HEK293 (cell line): Measurements from ENCODE around the gene PCA3.

Source experiments
- CTCF ChIA-PET: fragments of 350-600 bp; formaldehyde crosslinking; extraction: SDS; loops from one replicate; lab custom pipeline; 2021; ENCODE audit warnings: antibody characterized with exemption; lab: Yijun Ruan, JAX
- POLR2A ChIA-PET: fragments of 300-600 bp; formaldehyde crosslinking; extraction: SDS; loops from one replicate; lab custom pipeline; 2020; ENCODE audit warnings: antibody characterized with exemption, inconsistent platforms; lab: Yijun Ruan, JAX
- H3K27ac ChIP-seq: fragments of 200-500 bp; sonication (Bioruptor generic); 2 replicates; pipeline ENCODE4 v1.5.1; 2014; ENCODE audit warnings: low read depth, low read length, control low read depth, inconsistent platforms; ENCODE audit errors: extremely low read depth
- H3K36me3 ChIP-seq, 2 experiments: fragments of 200-500 bp in 1 of 2; sonication (Bioruptor generic) in 1 of 2; 1 replicate in 1 of 2; 2 replicates in 1 of 2; pipeline ENCODE4 v1.5.1; 2014 to 2017; ENCODE audit warnings: inconsistent platforms in 2 of 2, low read length in 2 of 2; ENCODE audit not compliant: control insufficient read depth in 2 of 2, insufficient read depth in 1 of 2
- H3K4me1 ChIP-seq: fragments of 200-500 bp; sonication (Bioruptor generic); 2 replicates; pipeline ENCODE4 v1.5.1; 2014; ENCODE audit warnings: mild to moderate bottlenecking, low read length, inconsistent platforms; ENCODE audit not compliant: control insufficient read depth, insufficient read depth
- H3K4me3 ChIP-seq: 2 replicates; pipeline ENCODE4 v1.5.1; 2011; ENCODE audit warnings: low read depth, mild to moderate bottlenecking, control low read depth, low read length, moderate library complexity
- H3K9me3 ChIP-seq: fragments of 200-500 bp; sonication (Bioruptor generic); 2 replicates; pipeline ENCODE4 v1.5.1; 2014; ENCODE audit warnings: low read depth, low read length, inconsistent platforms; ENCODE audit not compliant: control insufficient read depth, insufficient read depth
- CTCF ChIP-seq: fragments of 450-650 bp; formaldehyde crosslinking; IDR thresholded peaks from 2 replicates; pipeline ENCODE4 v1.5.1; 2016; ENCODE audit warnings: missing biosample characterization, missing genetic modification characterization
- HOXD13 ChIP-seq: sonication (generic); formaldehyde crosslinking; IDR thresholded peaks from 2 replicates; pipeline ENCODE4 v1.8.0; 2022; ENCODE audit warnings: missing genetic modification reagents, borderline replicate concordance
- RBAK ChIP-seq: fragments of 450-650 bp; formaldehyde crosslinking; IDR thresholded peaks from 2 replicates; pipeline ENCODE4 v1.5.1; 2016; ENCODE audit warnings: missing biosample characterization, missing genetic modification characterization
- REPIN1 ChIP-seq: fragments of 450-650 bp; formaldehyde crosslinking; IDR thresholded peaks from 2 replicates; pipeline ENCODE4 v1.5.1; 2017; ENCODE audit warnings: missing biosample characterization, missing genetic modification characterization, low read depth
- SP7 ChIP-seq: fragments of 450-650 bp; formaldehyde crosslinking; IDR thresholded peaks from 2 replicates; pipeline ENCODE4 v1.5.1; 2016; ENCODE audit warnings: missing biosample characterization, missing genetic modification characterization
- ZFP37 ChIP-seq: fragments of 450-650 bp; formaldehyde crosslinking; IDR thresholded peaks from 2 replicates; pipeline ENCODE4 v1.5.1; 2016; ENCODE audit warnings: missing biosample characterization, missing genetic modification characterization
- ZNF2 ChIP-seq: fragments of 450-650 bp; formaldehyde crosslinking; IDR thresholded peaks from 2 replicates; pipeline ENCODE4 v1.5.1; 2016; ENCODE audit warnings: missing biosample characterization, missing genetic modification characterization
- ZNF26 ChIP-seq: fragments of 450-650 bp; formaldehyde crosslinking; IDR thresholded peaks from 2 replicates; pipeline ENCODE4 v1.5.1; 2016; ENCODE audit warnings: missing biosample characterization, missing genetic modification characterization
- ZNF404 ChIP-seq: fragments of 450-650 bp; formaldehyde crosslinking; IDR thresholded peaks from 2 replicates; pipeline ENCODE4 v1.5.1; 2017; ENCODE audit warnings: missing biosample characterization, missing genetic modification characterization
- ZNF518A ChIP-seq: fragments of 450-650 bp; formaldehyde crosslinking; conservative IDR thresholded peaks from 2 replicates; pipeline ENCODE4 v1.5.1; 2016; ENCODE audit warnings: low read depth, missing biosample characterization, missing genetic modification characterization
- ZNF596 ChIP-seq: fragments of 450-650 bp; IDR thresholded peaks from 2 replicates; pipeline ENCODE4 v1.5.0; 2018; ENCODE audit warnings: missing biosample characterization, mild to moderate bottlenecking, missing genetic modification characterization, moderate library complexity
- ZNF629 ChIP-seq: fragments of 450-650 bp; formaldehyde crosslinking; IDR thresholded peaks from 2 replicates; pipeline ENCODE4 v1.5.1; 2017; ENCODE audit warnings: missing biosample characterization, missing genetic modification characterization
- ZNF654 ChIP-seq: fragments of 450-650 bp; formaldehyde crosslinking; IDR thresholded peaks from 2 replicates; pipeline ENCODE4 v1.5.1; 2016; ENCODE audit warnings: low read depth, missing biosample characterization, missing genetic modification characterization
- ZNF658 ChIP-seq: fragments of 450-650 bp; formaldehyde crosslinking; IDR thresholded peaks from 2 replicates; pipeline ENCODE4; 2016; ENCODE audit warnings: missing biosample characterization, missing genetic modification characterization
- ZNF660 ChIP-seq: fragments of 450-650 bp; IDR thresholded peaks from 2 replicates; pipeline ENCODE4 v1.5.1; 2018; ENCODE audit warnings: missing biosample characterization, mild to moderate bottlenecking, missing genetic modification characterization
- TF ChIP-seq, protein P1 (sequence below): fragments of 450-650 bp; formaldehyde crosslinking; IDR thresholded peaks from 2 replicates; pipeline ENCODE4 v1.5.1; 2017; ENCODE audit warnings: missing biosample characterization, mild to moderate bottlenecking, missing genetic modification characterization, moderate library complexity
- TF ChIP-seq, protein P2 (sequence below): fragments of 450-650 bp; formaldehyde crosslinking; IDR thresholded peaks from 2 replicates; pipeline ENCODE4 v1.5.1; 2016; ENCODE audit warnings: missing biosample characterization, missing genetic modification characterization
- TF ChIP-seq, protein P3 (sequence below): fragments of 450-650 bp; formaldehyde crosslinking; IDR thresholded peaks from 2 replicates; pipeline ENCODE4 v1.5.1; 2017; ENCODE audit warnings: missing biosample characterization, missing genetic modification characterization
- TF ChIP-seq, protein P4 (sequence below): fragments of 450-650 bp; formaldehyde crosslinking; IDR thresholded peaks from 2 replicates; pipeline ENCODE4 v1.5.1; 2016; ENCODE audit warnings: missing biosample characterization, missing genetic modification characterization

The PCA3 gene

DNA sequence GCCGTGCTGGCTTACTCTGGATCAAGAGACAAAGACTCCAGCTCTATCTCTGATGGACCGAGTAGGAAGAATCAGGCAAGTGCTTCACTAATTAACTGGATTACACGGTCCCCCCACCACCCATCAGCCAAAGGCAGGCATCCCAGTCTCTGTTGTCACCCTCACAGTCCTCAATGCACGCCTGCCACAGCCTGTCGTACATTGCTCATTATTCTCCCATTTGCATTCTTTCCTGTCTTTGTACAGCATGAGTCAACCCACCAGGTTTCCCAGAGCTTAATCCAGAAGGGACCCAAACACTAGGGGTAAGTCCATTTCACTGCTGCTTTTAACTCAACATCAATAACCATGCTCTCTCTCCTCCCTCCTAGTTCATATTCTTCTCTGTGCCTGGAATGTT lies 44.4 kb downstream of the PCA3 start:
- H3K27ac ChIP-seq, result no peak overlapping the region
- no peaks in the 10 kb centered on the region for H3K9me3 ChIP-seq
- CTCF ChIA-PET, result interaction anchor here (0.6 to 9.1 kb wide), 9 partner anchors 114 to 354 kb away, joined by 3 to 92 read pairs (median 6); no protein-coding TSS in a partner anchor
- POLR2A ChIA-PET, result no interaction called here
- no peaks in the 10 kb centered on the region for H3K36me3 ChIP-seq
- H3K4me3 ChIP-seq, result no peak overlapping the region
- TF ChIP-seq HOXD13 (no peak), RBAK (no peak), ZNF629 (no peak), ZNF596 (tag by site-specific recombination) (no peak), SP7 (no peak), ZNF660 (tag by site-specific recombination) (no peak)
- TF ChIP-seq, protein P1, sequence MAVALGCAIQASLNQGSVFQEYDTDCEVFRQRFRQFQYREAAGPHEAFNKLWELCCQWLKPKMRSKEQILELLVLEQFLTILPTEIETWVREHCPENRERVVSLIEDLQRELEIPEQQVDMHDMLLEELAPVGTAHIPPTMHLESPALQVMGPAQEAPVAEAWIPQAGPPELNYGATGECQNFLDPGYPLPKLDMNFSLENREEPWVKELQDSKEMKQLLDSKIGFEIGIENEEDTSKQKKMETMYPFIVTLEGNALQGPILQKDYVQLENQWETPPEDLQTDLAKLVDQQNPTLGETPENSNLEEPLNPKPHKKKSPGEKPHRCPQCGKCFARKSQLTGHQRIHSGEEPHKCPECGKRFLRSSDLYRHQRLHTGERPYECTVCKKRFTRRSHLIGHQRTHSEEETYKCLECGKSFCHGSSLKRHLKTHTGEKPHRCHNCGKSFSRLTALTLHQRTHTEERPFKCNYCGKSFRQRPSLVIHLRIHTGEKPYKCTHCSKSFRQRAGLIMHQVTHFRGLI (tag by site-specific recombination), result no peak
- TF ChIP-seq, protein P2, sequence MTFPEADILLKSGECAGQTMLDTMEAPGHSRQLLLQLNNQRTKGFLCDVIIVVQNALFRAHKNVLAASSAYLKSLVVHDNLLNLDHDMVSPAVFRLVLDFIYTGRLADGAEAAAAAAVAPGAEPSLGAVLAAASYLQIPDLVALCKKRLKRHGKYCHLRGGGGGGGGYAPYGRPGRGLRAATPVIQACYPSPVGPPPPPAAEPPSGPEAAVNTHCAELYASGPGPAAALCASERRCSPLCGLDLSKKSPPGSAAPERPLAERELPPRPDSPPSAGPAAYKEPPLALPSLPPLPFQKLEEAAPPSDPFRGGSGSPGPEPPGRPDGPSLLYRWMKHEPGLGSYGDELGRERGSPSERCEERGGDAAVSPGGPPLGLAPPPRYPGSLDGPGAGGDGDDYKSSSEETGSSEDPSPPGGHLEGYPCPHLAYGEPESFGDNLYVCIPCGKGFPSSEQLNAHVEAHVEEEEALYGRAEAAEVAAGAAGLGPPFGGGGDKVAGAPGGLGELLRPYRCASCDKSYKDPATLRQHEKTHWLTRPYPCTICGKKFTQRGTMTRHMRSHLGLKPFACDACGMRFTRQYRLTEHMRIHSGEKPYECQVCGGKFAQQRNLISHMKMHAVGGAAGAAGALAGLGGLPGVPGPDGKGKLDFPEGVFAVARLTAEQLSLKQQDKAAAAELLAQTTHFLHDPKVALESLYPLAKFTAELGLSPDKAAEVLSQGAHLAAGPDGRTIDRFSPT, result no peak
- TF ChIP-seq, protein P3, sequence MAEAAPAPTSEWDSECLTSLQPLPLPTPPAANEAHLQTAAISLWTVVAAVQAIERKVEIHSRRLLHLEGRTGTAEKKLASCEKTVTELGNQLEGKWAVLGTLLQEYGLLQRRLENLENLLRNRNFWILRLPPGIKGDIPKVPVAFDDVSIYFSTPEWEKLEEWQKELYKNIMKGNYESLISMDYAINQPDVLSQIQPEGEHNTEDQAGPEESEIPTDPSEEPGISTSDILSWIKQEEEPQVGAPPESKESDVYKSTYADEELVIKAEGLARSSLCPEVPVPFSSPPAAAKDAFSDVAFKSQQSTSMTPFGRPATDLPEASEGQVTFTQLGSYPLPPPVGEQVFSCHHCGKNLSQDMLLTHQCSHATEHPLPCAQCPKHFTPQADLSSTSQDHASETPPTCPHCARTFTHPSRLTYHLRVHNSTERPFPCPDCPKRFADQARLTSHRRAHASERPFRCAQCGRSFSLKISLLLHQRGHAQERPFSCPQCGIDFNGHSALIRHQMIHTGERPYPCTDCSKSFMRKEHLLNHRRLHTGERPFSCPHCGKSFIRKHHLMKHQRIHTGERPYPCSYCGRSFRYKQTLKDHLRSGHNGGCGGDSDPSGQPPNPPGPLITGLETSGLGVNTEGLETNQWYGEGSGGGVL (tag by site-specific recombination), result no peak
- H3K4me1 ChIP-seq, result no peaks in the 10 kb centered on the region

GRCh38 chr9:76810377-76810957 lies 46.2 kb downstream of the PCA3 start:
- H3K27ac ChIP-seq, result no peak overlapping the region
- no peak overlapping the region for H3K4me3 ChIP-seq
- POLR2A ChIA-PET, result no interaction called here
- CTCF ChIA-PET, result interaction anchor here (0.5 to 9.1 kb wide), 32 partner anchors 9 to 361 kb away, joined by 3 to 92 read pairs (median 4); no protein-coding TSS in a partner anchor
- H3K36me3 ChIP-seq, result no peaks in the 10 kb centered on the region
- no peaks in the 10 kb centered on the region for H3K9me3 ChIP-seq
- no peaks in the 10 kb centered on the region for H3K4me1 ChIP-seq
- TF ChIP-seq ZFP37 (tag by site-specific recombination) (no peak), ZNF660 (tag by site-specific recombination) (0 out of 2 replicates have a peak, but pooled peaks have one; percentile 23), ZNF2 (0 out of 2 replicates have a peak, but pooled peaks have one; percentile 51), ZNF654 (tag by site-specific recombination) (peak; percentile 92), ZNF404 (tag by site-specific recombination) (no peak), REPIN1 (tag by site-specific recombination) (no peak), CTCF (tag by site-specific recombination) (peak; percentile 33; the same call in 1 of the 2 replicates), ZNF26 (tag by site-specific recombination) (no peak), ZNF518A (no peak), ZNF658 (no peak)
- TF ChIP-seq, protein P4, sequence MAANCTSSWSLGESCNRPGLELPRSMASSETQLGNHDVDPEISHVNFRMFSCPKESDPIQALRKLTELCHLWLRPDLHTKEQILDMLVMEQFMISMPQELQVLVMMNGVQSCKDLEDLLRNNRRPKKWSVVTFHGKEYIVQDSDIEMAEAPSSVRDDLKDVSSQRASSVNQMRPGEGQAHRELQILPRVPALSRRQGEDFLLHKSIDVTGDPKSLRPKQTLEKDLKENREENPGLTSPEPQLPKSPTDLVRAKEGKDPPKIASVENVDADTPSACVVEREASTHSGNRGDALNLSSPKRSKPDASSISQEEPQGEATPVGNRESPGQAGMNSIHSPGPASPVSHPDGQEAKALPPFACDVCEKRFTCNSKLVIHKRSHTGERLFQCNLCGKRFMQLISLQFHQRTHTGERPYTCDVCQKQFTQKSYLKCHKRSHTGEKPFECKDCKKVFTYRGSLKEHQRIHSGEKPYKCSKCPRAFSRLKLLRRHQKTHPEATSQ, result no peak
